NB4 (cell line): Measurements from ENCODE around the gene SLC39A8.

Experiments
- CTCF ChIP-seq: IDR thresholded peaks from one replicate; pipeline ENCODE4 v1.5.1; 2012; ENCODE audit warnings: low read depth, low read length
- POLR2A ChIP-seq: IDR thresholded peaks from 2 replicates; pipeline ENCODE4 v1.6.1; 2011; ENCODE audit warnings: mild to moderate bottlenecking; ENCODE audit not compliant: insufficient read length; ENCODE audit errors: extremely low read depth

- no peak for TF ChIP-seq CTCF
- TF ChIP-seq POLR2A = no peak
Measured at GRCh38 chr4:102305666-102306065, 39.6 kb downstream of the SLC39A8 start.
